Heart right ventricle (tissue), 16 donors: ENCODE results near the gene AKR1D1. TPM values are rescaled to one million over a fixed set of nuclear protein-coding genes. Genes with fewer than 3 reads are reported as not detected.

Source experiments
- ATAC-seq, 8 donors: fragments of 200-7000 bp; cut with Tn5 transposase; one replicate each; pipeline ENCODE4 v1.9.1; 2020; ENCODE audit warnings: mild to moderate bottlenecking in 8 of 8, moderate library complexity in 8 of 8, moderate number of reproducible peaks in 1 of 8
- DNase-seq, 2 donors: peaks; one replicate each; pipeline ENCODE4 v3.0.0-alpha.2; 2020
- H3K27ac ChIP-seq, 10 donors: fragments of 200-600 bp; sonication (generic) in 2 of 10; one replicate each; pipeline versions ENCODE4 v1.5.0 to v1.8.0; 2020 to 2022; ENCODE audit warnings: mild to moderate bottlenecking in 3 of 10
- H3K27me3 ChIP-seq, 7 donors: fragments of 200-600 bp; one replicate each; pipeline ENCODE4 v1.8.0; 2021 to 2022; ENCODE audit warnings: mild to moderate bottlenecking in 2 of 7
- H3K36me3 ChIP-seq, 9 donors: fragments of 200-600 bp; sonication (generic) in 1 of 9; one replicate each; pipeline versions ENCODE4 v1.5.0 to v1.8.0; 2020 to 2022; ENCODE audit warnings: mild to moderate bottlenecking in 2 of 9
- H3K4me1 ChIP-seq, 9 donors: fragments of 200-600 bp; sonication (generic) in 1 of 9; one replicate each; pipeline versions ENCODE4 v1.5.0 to v1.8.0; 2020 to 2022; ENCODE audit warnings: mild to moderate bottlenecking in 4 of 9
- H3K4me3 ChIP-seq, 10 donors: fragments of 200-600 bp; sonication (generic) in 2 of 10; one replicate each; pipeline versions ENCODE4 v1.5.0 to v1.8.0; 2020 to 2022; ENCODE audit warnings: mild to moderate bottlenecking in 7 of 10, moderate library complexity in 2 of 10
- H3K9me3 ChIP-seq, 11 donors: fragments of 200-600 bp in 10 of 11; sonication (generic) in 2 of 11; one replicate each; pipeline versions ENCODE4 v1.5.0 to v1.8.0; 2013 to 2022; ENCODE audit warnings: mild to moderate bottlenecking in 2 of 11, control low read depth in 1 of 11, moderate library complexity in 1 of 11
- WGBS, 2 donors: extraction: QIAGEN DNeasy Blood & Tissue Kit; methylation state at CpG; one replicate each; pipeline ENCODE4 v1.1.7; 2013; ENCODE audit warnings: inconsistent platforms in 1 of 2; 5-methylcytosine and 5-hydroxymethylcytosine counted together
- intact Hi-C, 10 donors: fragments of 100-400 bp; cut with DNase I; formaldehyde crosslinking; loops; one replicate each; pipeline versions ENCODE4 v1.11.1 to v1.14.2; 2022
- long read RNA-seq, 3 donors: library from polyadenylated mRNA; unstranded; transcript quantifications; one replicate each; pipeline ENCODE4 v2.0.0, GENCODE V29; 2020 to 2021
- polyA plus RNA-seq, 2 donors: library from polyadenylated mRNA; stranded (reverse); fragments of 200-250 nt; gene quantifications; one replicate each; pipeline ENCODE4 v1.2.3, GENCODE V29; 2013
- total RNA-seq, 10 donors: library from RNA; stranded (reverse); fragmentation: NEBNext Ultra II Directional in 3 of 10; extraction: Animal tissue kit (Norgen Biotek cat#: 25700) in 3 of 10; gene quantifications; one replicate each; pipeline versions ENCODE4 v1.2.1 to v1.2.4, GENCODE V29; 2021 to 2023
- TF ChIP-seq, protein P1 (sequence below), 9 donors: fragments of 200-600 bp; sonication (generic) in 2 of 9; IDR thresholded peaks; one replicate each; pipeline versions ENCODE4 v1.5.0 to v1.8.0; 2021 to 2022; ENCODE audit warnings: antibody characterized with exemption in 9 of 9, mild to moderate bottlenecking in 5 of 9, moderate library complexity in 1 of 9
- donor health status: Arrhythmogenic right ventricular cardiomyopathy.
- donor health status: ischemic (EF 13 %, LVEDD 7.1; RV severe dilation, severe dysfunction).
- donor health status: healthy with polysubstance abuse.
- donor health status: DM: no; HTN: yes; CAD: no.
- donor health status: DM: no; HTN: no; CAD: no.
- donor health status: ischemic (EF 25% LVEDD 6.9; RV normal size, moderate dysfunction).
- donor health status: ischemic (EF 25% LVEDD 5.7; RV mildly dilated, moderate dysfunction).
- donor health status: healthy.
- donor health status: DM: yes; HTN: yes; CAD: no.
- donor health status: Ischemic cardiomyopathy.
- donor health status: ischemic (EF 35%, LVEDD 5.7; RV mildly dilated, moderate dysfunction).
- donor health status: nonischemic (EF 11% LVEDD 7.7; RV severe dilation, severe dysfunction).
- donor health status: DM: yes; HTN: yes; CAD: no.
- donor health status: PGD.
- donor health status: ischemic (EF 29% LVEDD 5.4; RV normal size, mild dysfunction).
- donor health status: nonischemic (EF 23%, LVEDD 6.1; RV moderate dilation, normal function).

AKR1D1 gene
- not detected for total RNA-seq
- not detected for polyA plus RNA-seq
- long read RNA-seq, donor 1, result 0 reads
- long read RNA-seq, donor 2, result 0 reads
- long read RNA-seq, donor 3, result 0 reads

GRCh38 chr7:138076196-138076595 lies at the start of gene AKR1D1:
Gene AKR1D1 (plus strand): TSS chr7:138076459. CDS start chr7:138076519, 60 bp downstream.
- Histone ChIP-seq H3K27ac (no peak within 1 kb of the TSS), H3K36me3 (no peaks in the 10 kb centered on the region), H3K9me3 (peaks cover 0 to 8% (median 0%) of the 10 kb centered on the region in 11 donors), H3K27me3 (no peaks in the 10 kb centered on the region), H3K4me1 (no peaks in the 10 kb centered on the region), H3K4me3 (no peak within 1 kb of the TSS)
- WGBS, 2 donors, result 86 to 88% methylated on average over 3 of the region's 3 CpGs
- ATAC-seq (no peak), DNase-seq (no peak)
- TF ChIP-seq, protein P1, sequence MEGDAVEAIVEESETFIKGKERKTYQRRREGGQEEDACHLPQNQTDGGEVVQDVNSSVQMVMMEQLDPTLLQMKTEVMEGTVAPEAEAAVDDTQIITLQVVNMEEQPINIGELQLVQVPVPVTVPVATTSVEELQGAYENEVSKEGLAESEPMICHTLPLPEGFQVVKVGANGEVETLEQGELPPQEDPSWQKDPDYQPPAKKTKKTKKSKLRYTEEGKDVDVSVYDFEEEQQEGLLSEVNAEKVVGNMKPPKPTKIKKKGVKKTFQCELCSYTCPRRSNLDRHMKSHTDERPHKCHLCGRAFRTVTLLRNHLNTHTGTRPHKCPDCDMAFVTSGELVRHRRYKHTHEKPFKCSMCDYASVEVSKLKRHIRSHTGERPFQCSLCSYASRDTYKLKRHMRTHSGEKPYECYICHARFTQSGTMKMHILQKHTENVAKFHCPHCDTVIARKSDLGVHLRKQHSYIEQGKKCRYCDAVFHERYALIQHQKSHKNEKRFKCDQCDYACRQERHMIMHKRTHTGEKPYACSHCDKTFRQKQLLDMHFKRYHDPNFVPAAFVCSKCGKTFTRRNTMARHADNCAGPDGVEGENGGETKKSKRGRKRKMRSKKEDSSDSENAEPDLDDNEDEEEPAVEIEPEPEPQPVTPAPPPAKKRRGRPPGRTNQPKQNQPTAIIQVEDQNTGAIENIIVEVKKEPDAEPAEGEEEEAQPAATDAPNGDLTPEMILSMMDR (IDR thresholded peaks at IDR 0.05), result no peak
- intact Hi-C loops, result no loop called here

DNA sequence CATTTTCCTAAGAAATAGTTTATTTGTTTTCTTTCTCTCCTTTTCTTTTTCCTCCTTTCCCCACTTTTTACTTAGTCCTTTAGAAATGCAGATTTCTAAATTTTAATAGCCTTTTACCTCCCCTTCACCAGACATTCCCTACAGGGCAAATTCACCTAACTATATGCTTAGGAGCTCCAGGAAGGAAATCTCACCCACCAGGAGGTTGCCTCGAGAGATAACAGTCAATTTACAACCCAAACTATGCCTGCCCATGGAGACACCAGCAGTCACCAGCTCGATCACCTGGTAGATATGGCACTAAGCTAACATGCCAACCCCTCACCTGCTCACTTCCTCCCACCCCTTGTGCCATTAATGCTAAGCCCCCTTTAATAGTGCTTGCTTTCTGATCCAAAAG lies 49.2 kb upstream of the AKR1D1 start:
- ATAC-seq, result no peak
- DNase-seq, result no peak
- Histone ChIP-seq H3K4me3 (no peak overlapping the region), H3K27me3 (peaks cover 0 to 4% (median 0%) of the 10 kb centered on the region in 7 donors), H3K27ac (no peak overlapping the region), H3K4me1 (no peaks in the 10 kb centered on the region), H3K36me3 (no peaks in the 10 kb centered on the region), H3K9me3 (peaks cover 0 to 6% (median 0%) of the 10 kb centered on the region in 11 donors)
- WGBS, 2 donors, result 31 to 33% methylated on average over 2 of the region's 2 CpGs
- intact Hi-C loops, result no loop called here
- TF ChIP-seq, protein P1 (IDR thresholded peaks at IDR 0.05), result no peak

DNA sequence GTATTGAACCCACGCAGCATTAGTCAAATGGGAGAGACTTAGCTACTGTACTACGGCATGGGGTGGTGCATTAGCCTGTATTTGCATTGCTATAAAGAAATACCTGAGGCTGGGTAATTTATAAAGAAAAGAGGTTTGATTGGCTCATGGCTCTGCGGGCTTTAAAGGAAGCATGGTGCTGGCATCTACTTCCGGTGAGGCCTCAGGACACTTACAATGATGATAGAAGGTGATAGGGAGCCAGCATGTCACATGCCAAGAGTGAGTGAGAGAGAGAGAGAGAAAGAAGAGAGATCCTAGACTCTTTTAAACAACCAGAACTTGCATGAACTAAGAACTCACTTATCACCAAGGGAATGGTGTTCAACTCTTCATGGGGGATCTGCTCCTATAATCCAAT lies 47.1 kb upstream of the AKR1D1 start:
- intact Hi-C loops, result no loop called here
- TF ChIP-seq, protein P1 (IDR thresholded peaks at IDR 0.05), result no peak
- Histone ChIP-seq H3K4me1 (no peaks in the 10 kb centered on the region), H3K4me3 (no peak overlapping the region), H3K27me3 (peaks cover 0 to 4% (median 0%) of the 10 kb centered on the region in 7 donors), H3K36me3 (no peaks in the 10 kb centered on the region), H3K9me3 (peaks cover 0 to 6% (median 0%) of the 10 kb centered on the region in 11 donors), H3K27ac (no peak overlapping the region)
- DNase-seq (no peak), ATAC-seq (no peak)
- WGBS, 2 donors, result 79 to 80% methylated on average over 4 of the region's 4 CpGs

- Histone ChIP-seq H3K36me3 (no peaks in the 10 kb centered on the region), H3K4me3 (no peak overlapping the region), H3K9me3 (peaks cover 0 to 4% (median 0%) of the 10 kb centered on the region in 11 donors), H3K27me3 (peaks cover 0 to 4% (median 0%) of the 10 kb centered on the region in 7 donors), H3K4me1 (no peaks in the 10 kb centered on the region), H3K27ac (no peak overlapping the region)
- intact Hi-C loops, result no loop called here
- TF ChIP-seq, protein P1 (IDR thresholded peaks at IDR 0.05), result no peak
- 83 to 84% methylated on average over 2 of the region's 2 CpGs for WGBS, 2 donors
- DNase-seq, result no peak
- ATAC-seq, result no peak
These were observed 46.3 kb upstream of the AKR1D1 start for GRCh38 chr7:138029941-138030340.
